ENCODE results near the gene RASSF5. TPM values are rescaled to one million over a fixed set of nuclear protein-coding genes. Genes with fewer than 3 reads are reported as not detected.

RASSF5 gene
- total and polyA plus RNA-seq, 2 experiments from 2014 or later = 1.6 to 2.0 TPM

GRCh38 chr1:206497774-206498173, 9.6 kb upstream of the RASSF5 start:
- peaks cover 10% of the 10 kb centered on the region for H3K4me1 ChIP-seq (ENCODE audit: insufficient read depth)
- H3K4me2 ChIP-seq = no peak overlapping the region
- H3K9me2 ChIP-seq (replicated peaks; ENCODE audit: insufficient read depth) = no peaks in the 10 kb centered on the region
- TF ChIP-seq EZH2phosphoT487 (IDR thresholded peaks at IDR 0.05; ENCODE audit: low read depth, severe bottlenecking, unreplicated experiment) (no peak), CTCF (IDR thresholded peaks at IDR 0.05; ENCODE audit: poor library complexity) (no peak), EZH2 (IDR thresholded peaks at IDR 0.05; ENCODE audit: borderline replicate concordance) (no peak)
- no peak overlapping the region for H3K27ac ChIP-seq
- 93% methylated on average over 3 of the region's 3 CpGs for WGBS (ENCODE audit: low lambda C conversion rate, missing lambda C conversion rate)
- no peaks in the 10 kb centered on the region for H3K9me3 ChIP-seq (ENCODE audit: low read depth)
- no peak for DNase-seq (ENCODE audit: low spot score)
- H3K79me2 ChIP-seq = no peaks in the 10 kb centered on the region
- H3K4me3 ChIP-seq = no peak overlapping the region
- H4K20me1 ChIP-seq (ENCODE audit: insufficient read depth, poor library complexity, severe bottlenecking) = no peaks in the 10 kb centered on the region
- H2AFZ ChIP-seq = no peak overlapping the region
- no peaks in the 10 kb centered on the region for H3K36me3 ChIP-seq (replicated peaks; ENCODE audit: insufficient read depth, low read depth)
- H3K27me3 ChIP-seq = no peaks in the 10 kb centered on the region

DNA sequence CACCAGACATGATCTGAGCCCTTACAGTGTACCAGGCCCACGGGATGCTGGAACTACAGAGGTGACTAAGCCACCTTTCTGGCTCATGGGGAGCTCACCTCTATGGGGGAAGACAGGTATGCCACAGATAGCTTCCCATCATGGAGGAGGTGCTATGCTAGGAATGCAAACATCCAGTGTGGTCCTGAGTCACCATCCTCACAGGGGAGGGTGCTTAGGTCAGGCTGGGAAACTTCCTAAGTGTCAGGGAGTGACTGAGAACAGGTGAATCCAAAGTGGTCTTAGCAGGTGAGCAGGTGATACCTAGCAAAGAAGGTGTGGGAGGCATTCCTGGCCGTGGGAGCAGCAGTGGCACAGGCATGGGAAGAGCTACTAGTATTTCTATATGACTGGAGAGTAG, 8.6 kb upstream of the RASSF5 start:
- no peak overlapping the region for H3K4me3 ChIP-seq
- no peaks in the 10 kb centered on the region for H3K36me3 ChIP-seq (replicated peaks; ENCODE audit: insufficient read depth, low read depth)
- no peak overlapping the region for H3K27ac ChIP-seq
- H3K9me3 ChIP-seq (ENCODE audit: low read depth) = no peaks in the 10 kb centered on the region
- H3K4me1 ChIP-seq (ENCODE audit: insufficient read depth) = peaks cover 10% of the 10 kb centered on the region
- no peak overlapping the region for H3K4me2 ChIP-seq
- no peaks in the 10 kb centered on the region for H3K79me2 ChIP-seq
- H4K20me1 ChIP-seq (ENCODE audit: insufficient read depth, poor library complexity, severe bottlenecking) = no peaks in the 10 kb centered on the region
- TF ChIP-seq EZH2phosphoT487 (IDR thresholded peaks at IDR 0.05; ENCODE audit: low read depth, severe bottlenecking, unreplicated experiment) = no peak
- TF ChIP-seq EZH2 (IDR thresholded peaks at IDR 0.05; ENCODE audit: borderline replicate concordance) = no peak
- TF ChIP-seq CTCF (IDR thresholded peaks at IDR 0.05; ENCODE audit: poor library complexity) = no peak
- H3K9me2 ChIP-seq (replicated peaks; ENCODE audit: insufficient read depth) = no peaks in the 10 kb centered on the region
- H3K27me3 ChIP-seq = peaks cover 4% of the 10 kb centered on the region
- H2AFZ ChIP-seq = no peak overlapping the region
- 60% methylated on average over 2 of the region's 2 CpGs for WGBS (ENCODE audit: low lambda C conversion rate, missing lambda C conversion rate)
- DNase-seq (ENCODE audit: low spot score) = no peak

GRCh38 chr1:206500046-206500445, 7.3 kb upstream of the RASSF5 start:
- no peaks in the 10 kb centered on the region for H3K9me3 ChIP-seq (ENCODE audit: low read depth)
- no peak for TF ChIP-seq EZH2 (IDR thresholded peaks at IDR 0.05; ENCODE audit: borderline replicate concordance)
- no peak for TF ChIP-seq CTCF (IDR thresholded peaks at IDR 0.05; ENCODE audit: poor library complexity)
- no peak for TF ChIP-seq EZH2phosphoT487 (IDR thresholded peaks at IDR 0.05; ENCODE audit: low read depth, severe bottlenecking, unreplicated experiment)
- no peaks in the 10 kb centered on the region for H3K79me2 ChIP-seq
- 96% methylated on average over 2 of the region's 3 CpGs for WGBS (ENCODE audit: low lambda C conversion rate, missing lambda C conversion rate)
- H3K4me1 ChIP-seq (ENCODE audit: insufficient read depth) = peaks cover 5% of the 10 kb centered on the region
- no peaks in the 10 kb centered on the region for H3K36me3 ChIP-seq (replicated peaks; ENCODE audit: insufficient read depth, low read depth)
- no peak overlapping the region for H3K4me2 ChIP-seq
- H3K9me2 ChIP-seq (replicated peaks; ENCODE audit: insufficient read depth) = no peaks in the 10 kb centered on the region
- no peak overlapping the region for H3K27ac ChIP-seq
- H2AFZ ChIP-seq = no peak overlapping the region
- DNase-seq (ENCODE audit: low spot score) = no peak
- no peaks in the 10 kb centered on the region for H4K20me1 ChIP-seq (ENCODE audit: insufficient read depth, poor library complexity, severe bottlenecking)
- no peak overlapping the region for H3K4me3 ChIP-seq
- H3K27me3 ChIP-seq = peaks cover 11% of the 10 kb centered on the region

- no peaks in the 10 kb centered on the region for H3K79me2 ChIP-seq
- peaks cover 29% of the 10 kb centered on the region for H3K27me3 ChIP-seq
- 88% methylated on average over 5 of the region's 5 CpGs for WGBS (ENCODE audit: low lambda C conversion rate, missing lambda C conversion rate)
- DNase-seq (ENCODE audit: low spot score) = no peak
- H3K9me2 ChIP-seq (replicated peaks; ENCODE audit: insufficient read depth) = no peaks in the 10 kb centered on the region
- TF ChIP-seq CTCF (IDR thresholded peaks at IDR 0.05; ENCODE audit: poor library complexity) (no peak), EZH2 (IDR thresholded peaks at IDR 0.05; ENCODE audit: borderline replicate concordance) (no peak), EZH2phosphoT487 (IDR thresholded peaks at IDR 0.05; ENCODE audit: low read depth, severe bottlenecking, unreplicated experiment) (no peak)
- H3K36me3 ChIP-seq (replicated peaks; ENCODE audit: insufficient read depth, low read depth) = no peaks in the 10 kb centered on the region
- H4K20me1 ChIP-seq (ENCODE audit: insufficient read depth, poor library complexity, severe bottlenecking) = no peaks in the 10 kb centered on the region
- H3K27ac ChIP-seq = peak overlapping the region; percentile 50
- peaks cover 4% of the 10 kb centered on the region for H3K4me1 ChIP-seq (ENCODE audit: insufficient read depth)
- no peak overlapping the region for H2AFZ ChIP-seq
- H3K9me3 ChIP-seq (ENCODE audit: low read depth) = no peaks in the 10 kb centered on the region
- no peak overlapping the region for H3K4me3 ChIP-seq
- no peak overlapping the region for H3K4me2 ChIP-seq
Observed at GRCh38 chr1:206501881-206502280, 5.5 kb upstream of the RASSF5 start.

All from hepatocyte (in vitro differentiated cells).